Measurements from ENCODE around the gene MST1. TPM values are rescaled to one million over a fixed set of nuclear protein-coding genes. Genes with fewer than 3 reads are reported as not detected.

MST1 gene
- total RNA-seq, 1 donor from 2014 or later, result 50.7 TPM

- no peaks in the 10 kb centered on the region for H3K36me3 Mint-ChIP-seq
- DNase-seq (ENCODE audit: extremely low spot score, unreplicated experiment), result no peak
- H3K4me3 Mint-ChIP-seq, result no peak overlapping the region
- peaks cover 5% of the 10 kb centered on the region for H3K4me1 Mint-ChIP-seq (ENCODE audit: unreplicated experiment)
- no peaks in the 10 kb centered on the region for H3K27me3 Mint-ChIP-seq
- peak overlapping the region; percentile 57 for H3K27ac Mint-ChIP-seq
- TF ChIP-seq CTCF (conservative IDR thresholded peaks at IDR 0.05), result no peak
- no peaks in the 10 kb centered on the region for H3K9me3 Mint-ChIP-seq
These were observed 41.5 kb downstream of the MST1 start for GRCh38 chr3:49647741-49648140.

GRCh38 chr3:49646236-49646635, 43.0 kb downstream of the MST1 start:
- H3K27ac Mint-ChIP-seq, result no peak overlapping the region
- H3K27me3 Mint-ChIP-seq, result no peaks in the 10 kb centered on the region
- H3K4me1 Mint-ChIP-seq (ENCODE audit: unreplicated experiment), result peaks cover 5% of the 10 kb centered on the region
- no peak overlapping the region for H3K4me3 Mint-ChIP-seq
- no peaks in the 10 kb centered on the region for H3K36me3 Mint-ChIP-seq
- no peaks in the 10 kb centered on the region for H3K9me3 Mint-ChIP-seq
- TF ChIP-seq CTCF (conservative IDR thresholded peaks at IDR 0.05), result no peak
- no peak for DNase-seq (ENCODE audit: extremely low spot score, unreplicated experiment)

GRCh38 chr3:49644684-49645083, 44.6 kb downstream of the MST1 start:
- TF ChIP-seq CTCF (conservative IDR thresholded peaks at IDR 0.05), result no peak
- Mint-ChIP-seq H3K27me3 (no peaks in the 10 kb centered on the region), H3K27ac (peak overlapping the region; percentile 56), H3K4me1 (ENCODE audit: unreplicated experiment) (no peaks in the 10 kb centered on the region), H3K36me3 (no peaks in the 10 kb centered on the region), H3K4me3 (no peak overlapping the region), H3K9me3 (no peaks in the 10 kb centered on the region)
- no peak for DNase-seq (ENCODE audit: extremely low spot score, unreplicated experiment)

GRCh38 chr3:49642708-49643145, 46.5 kb downstream of the MST1 start:
- no peak for DNase-seq (ENCODE audit: extremely low spot score, unreplicated experiment)
- Mint-ChIP-seq H3K4me3 (no peak overlapping the region), H3K27ac (no peak overlapping the region), H3K4me1 (ENCODE audit: unreplicated experiment) (no peaks in the 10 kb centered on the region), H3K36me3 (no peaks in the 10 kb centered on the region), H3K9me3 (no peaks in the 10 kb centered on the region), H3K27me3 (no peaks in the 10 kb centered on the region)
- no peak for TF ChIP-seq CTCF (conservative IDR thresholded peaks at IDR 0.05)

GRCh38 chr3:49641921-49642707, 47.2 kb downstream of the MST1 start:
- H3K27me3 Mint-ChIP-seq, result no peaks in the 10 kb centered on the region
- no peaks in the 10 kb centered on the region for H3K4me1 Mint-ChIP-seq (ENCODE audit: unreplicated experiment)
- no peak for TF ChIP-seq CTCF (conservative IDR thresholded peaks at IDR 0.05)
- no peaks in the 10 kb centered on the region for H3K36me3 Mint-ChIP-seq
- H3K27ac Mint-ChIP-seq, result no peak overlapping the region
- H3K9me3 Mint-ChIP-seq, result no peaks in the 10 kb centered on the region
- no peak overlapping the region for H3K4me3 Mint-ChIP-seq
- DNase-seq (ENCODE audit: extremely low spot score, unreplicated experiment), result no peak
